ENCODE results near the gene ASNSD1. TPM values are rescaled to one million over a fixed set of nuclear protein-coding genes. Genes with fewer than 3 reads are reported as not detected.

ASNSD1 gene
- total and polyA plus RNA-seq, 2 donors (not counting 1 experiment from before 2014, with no cell fraction given) = 13.0 to 29.8 TPM

DNA sequence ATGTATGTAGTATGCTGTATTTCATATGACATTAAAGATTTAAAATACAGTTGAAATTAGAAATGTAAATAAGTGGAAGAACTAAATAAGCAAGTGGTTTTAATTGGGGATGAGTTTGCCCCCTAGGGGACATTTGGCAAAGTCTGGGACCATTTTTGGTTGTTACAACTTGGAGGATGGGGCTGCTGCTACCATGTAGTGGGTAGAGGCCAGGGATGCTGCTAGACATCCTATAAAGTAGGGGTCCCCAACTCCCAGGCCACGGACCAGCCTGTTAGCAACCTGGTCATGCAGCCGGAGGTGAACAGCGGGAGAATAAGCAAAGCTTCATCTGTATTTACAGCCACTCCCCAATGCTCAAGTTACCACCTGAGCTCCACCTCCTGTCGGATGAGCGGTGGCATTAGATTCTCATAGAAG is 27.9 kb upstream of the ASNSD1 start:
- ATAC-seq (ENCODE audit: low read depth) = no peak
- Histone ChIP-seq H3K4me3 (ENCODE audit: control extremely low read depth in 1 of 5, extremely low read depth in 1 of 5, insufficient read depth in 1 of 5, low read depth in 2 of 5, low read length in 4 of 5) (no peak overlapping the region), H3K36me3 (replicated peaks in 1 of 2; ENCODE audit: control extremely low read depth in 1 of 2, control insufficient read depth in 1 of 2, extremely low read depth in 1 of 2, insufficient read depth in 2 of 2, low read length in 1 of 2) (no peaks in the 10 kb centered on the region), H4K20me1 (ENCODE audit: control insufficient read depth, insufficient read depth, low read length, poor library complexity, severe bottlenecking) (no peaks in the 10 kb centered on the region), H3K27ac (ENCODE audit: low read length in 2 of 2) (no peak overlapping the region), H2AFZ (ENCODE audit: insufficient read depth, low read depth, low read length, poor library complexity, severe bottlenecking) (no peak overlapping the region), H3K79me2 (ENCODE audit: control insufficient read depth, insufficient read depth, low read length) (no peaks in the 10 kb centered on the region), H3K9me3 (ENCODE audit: control extremely low read depth in 1 of 3, control insufficient read depth in 2 of 3, insufficient read depth in 1 of 3, low read length in 2 of 3) (no peaks in the 10 kb centered on the region), H3K27me3 (replicated peaks in 1 of 4; ENCODE audit: control extremely low read depth in 1 of 4, control insufficient read depth in 3 of 4, insufficient read depth in 4 of 4, low read length in 3 of 4) (no peaks in the 10 kb centered on the region), H3K4me1 (ENCODE audit: control insufficient read depth in 2 of 2, insufficient read depth in 2 of 2, low read length in 2 of 2) (no peaks in the 10 kb centered on the region), H3K4me2 (replicated peaks; ENCODE audit: low read depth, low read length, poor library complexity, severe bottlenecking) (no peak overlapping the region), H3K9ac (ENCODE audit: low read length) (no peak overlapping the region)
- CTCF ChIA-PET = no interaction called here
- Mint-ChIP-seq H3K4me3 (no peak overlapping the region), H3K9me3 (ENCODE audit: insufficient read depth) (no peaks in the 10 kb centered on the region), H3K27me3 (peaks cover 7% of the 10 kb centered on the region), H3K4me1 (no peaks in the 10 kb centered on the region), H3K27ac (no peak overlapping the region)
- TF ChIP-seq EZH2 (IDR thresholded peaks at IDR 0.05; ENCODE audit: borderline replicate concordance, insufficient read depth, low read depth, low read length, poor library complexity, severe bottlenecking) (no peak), CTCF (IDR thresholded peaks at IDR 0.05) (peak; percentile 30)
- 81% methylated on average over 5 of the region's 5 CpGs for WGBS (ENCODE audit: insufficient coverage)
- POLR2A ChIA-PET = no interaction called here
- no peak for DNase-seq
- intact Hi-C loops (cut with micrococcal nuclease) = no loop called here

- TF ChIP-seq EZH2 (IDR thresholded peaks at IDR 0.05; ENCODE audit: borderline replicate concordance, insufficient read depth, low read depth, low read length, poor library complexity, severe bottlenecking) (no peak), CTCF (IDR thresholded peaks at IDR 0.05) (no peak)
- ATAC-seq (ENCODE audit: low read depth) (no peak), DNase-seq (no peak)
- Mint-ChIP-seq H3K9me3 (ENCODE audit: insufficient read depth) (no peaks in the 10 kb centered on the region), H3K4me1 (no peaks in the 10 kb centered on the region), H3K4me3 (no peak overlapping the region), H3K27ac (no peak overlapping the region), H3K27me3 (peaks cover 3% of the 10 kb centered on the region)
- no peaks in the 10 kb centered on the region for H3K36me3 ChIP-seq (replicated peaks in 1 of 2; ENCODE audit: control extremely low read depth in 1 of 2, control insufficient read depth in 1 of 2, extremely low read depth in 1 of 2, insufficient read depth in 2 of 2, low read length in 1 of 2)
- H3K4me2 ChIP-seq (replicated peaks; ENCODE audit: low read depth, low read length, poor library complexity, severe bottlenecking) = no peak overlapping the region
- H3K9me3 ChIP-seq (ENCODE audit: control extremely low read depth in 1 of 3, control insufficient read depth in 2 of 3, insufficient read depth in 1 of 3, low read length in 2 of 3) = no peaks in the 10 kb centered on the region
- no peaks in the 10 kb centered on the region for H3K4me1 ChIP-seq (ENCODE audit: control insufficient read depth in 2 of 2, insufficient read depth in 2 of 2, low read length in 2 of 2)
- 86% methylated on average over 1 of the region's 2 CpGs for WGBS (ENCODE audit: insufficient coverage)
- CTCF ChIA-PET = no interaction called here
- H3K9ac ChIP-seq (ENCODE audit: low read length) = no peak overlapping the region
- intact Hi-C loops (cut with micrococcal nuclease) = no loop called here
- no peak overlapping the region for H3K4me3 ChIP-seq (ENCODE audit: control extremely low read depth in 1 of 5, extremely low read depth in 1 of 5, insufficient read depth in 1 of 5, low read depth in 2 of 5, low read length in 4 of 5)
- H4K20me1 ChIP-seq (ENCODE audit: control insufficient read depth, insufficient read depth, low read length, poor library complexity, severe bottlenecking) = no peaks in the 10 kb centered on the region
- no peak overlapping the region for H3K27ac ChIP-seq (ENCODE audit: low read length in 2 of 2)
- no peak overlapping the region for H2AFZ ChIP-seq (ENCODE audit: insufficient read depth, low read depth, low read length, poor library complexity, severe bottlenecking)
- H3K27me3 ChIP-seq (replicated peaks in 1 of 4; ENCODE audit: control extremely low read depth in 1 of 4, control insufficient read depth in 3 of 4, insufficient read depth in 4 of 4, low read length in 3 of 4) = no peaks in the 10 kb centered on the region
- POLR2A ChIA-PET = no interaction called here
- no peaks in the 10 kb centered on the region for H3K79me2 ChIP-seq (ENCODE audit: control insufficient read depth, insufficient read depth, low read length)
Observed at GRCh38 chr2:189635353-189635752, 25.9 kb upstream of the ASNSD1 start.

Measured in B cell (primary cell).